Keratinocyte (primary cell): Measurements from ENCODE around the gene PTPRN2. TPM values are rescaled to one million over a fixed set of nuclear protein-coding genes. Genes with fewer than 3 reads are reported as not detected.

Experiments used
- DNase-seq: peaks from one replicate; pipeline ENCODE4 v3.0.0-alpha.2; 2011; ENCODE audit warnings: low read depth, missing footprints, low spot score
- FAIRE-seq: peaks from 2 replicates; lab custom pipeline; 2011; peaks lifted over from hg19 to GRCh38; lab: Jason Lieb, UNC
- H2AFZ ChIP-seq: 2 replicates; pipeline ENCODE4 v1.6.0; 2012; ENCODE audit warnings: low read length, control low read depth, inconsistent platforms; ENCODE audit not compliant: control insufficient read depth
- H3K27ac ChIP-seq: 2 replicates; pipeline ENCODE4 v1.5.1; 2011; ENCODE audit warnings: low read length; ENCODE audit not compliant: control insufficient read depth, insufficient read depth
- H3K27me3 ChIP-seq: 3 replicates; pipeline ENCODE4 v1.6.0; 2011; ENCODE audit warnings: low read length; ENCODE audit not compliant: control insufficient read depth, insufficient read depth; ENCODE audit errors: extremely low read depth
- H3K36me3 ChIP-seq, 2 experiments: 2 replicates in 1 of 2; 3 replicates in 1 of 2; pipeline ENCODE4 v1.5.1; 2011; ENCODE audit warnings: low read length in 2 of 2, mild to moderate bottlenecking in 1 of 2; ENCODE audit not compliant: control insufficient read depth in 2 of 2, insufficient read depth in 2 of 2; ENCODE audit errors: extremely low read depth in 1 of 2
- H3K4me1 ChIP-seq: 3 replicates; pipeline ENCODE4 v1.5.1; 2011; ENCODE audit warnings: low read length; ENCODE audit not compliant: control insufficient read depth, insufficient read depth; ENCODE audit errors: extremely low read depth
- H3K4me2 ChIP-seq: 3 replicates; pipeline ENCODE4 v1.6.0; 2011; ENCODE audit warnings: low read depth, low read length; ENCODE audit not compliant: control insufficient read depth, insufficient read depth; ENCODE audit errors: extremely low read depth
- H3K4me3 ChIP-seq, 3 experiments: fragments of 200-600 bp in 1 of 3; sonication (generic) in 1 of 3; 2 replicates in 2 of 3; 3 replicates in 1 of 3; pipeline ENCODE4 v1.5.1; 2011 to 2016; ENCODE audit warnings: low read length in 3 of 3, mild to moderate bottlenecking in 3 of 3, control low read depth in 2 of 3, inconsistent platforms in 1 of 3, low read depth in 1 of 3, mixed read lengths in 1 of 3, mixed run types in 1 of 3, moderate library complexity in 1 of 3; ENCODE audit not compliant: control insufficient read depth in 2 of 3, insufficient read depth in 2 of 3; ENCODE audit errors: extremely low read depth in 1 of 3
- H3K79me2 ChIP-seq: 2 replicates; pipeline ENCODE4 v1.6.0; 2012; ENCODE audit warnings: low read length; ENCODE audit not compliant: control insufficient read depth, insufficient read depth
- H3K9ac ChIP-seq: 3 replicates; pipeline ENCODE4 v1.6.0; 2011; ENCODE audit warnings: low read length; ENCODE audit not compliant: control insufficient read depth, insufficient read depth; ENCODE audit errors: extremely low read depth
- H3K9me1 ChIP-seq: 3 replicates; pipeline ENCODE4 v1.6.0; 2011; ENCODE audit warnings: low read length; ENCODE audit not compliant: control insufficient read depth, insufficient read depth; ENCODE audit errors: extremely low read depth
- H3K9me3 ChIP-seq: 2 replicates; pipeline ENCODE4 v1.5.1; 2012; ENCODE audit warnings: low read depth, low read length; ENCODE audit not compliant: control insufficient read depth
- H4K20me1 ChIP-seq: 3 replicates; pipeline ENCODE4 v1.6.0; 2011; ENCODE audit warnings: low read length; ENCODE audit not compliant: control insufficient read depth, insufficient read depth; ENCODE audit errors: extremely low read depth
- EZH2 ChIP-seq: IDR thresholded peaks from one replicate; pipeline ENCODE4 v1.6.1; 2012; ENCODE audit warnings: inconsistent platforms, mild to moderate bottlenecking, low read length, moderate library complexity
- dilution Hi-C: fragments of 300-500 bp; cut with MboI; formaldehyde crosslinking; loops from one replicate; pipeline ENCODE4 v1.7.0; 2020; ENCODE audit warnings: low sequenced_read_pairs; ENCODE audit not compliant: extremely low pct_ligation_motif_present
- polyA plus RNA-seq, 5 experiments: library from polyadenylated mRNA; depleted of rRNA in 3 of 5; stranded (reverse) in 3 of 5; stranded (forward) in 1 of 5; unstranded in 1 of 5; fragments of >200 nt; gene quantifications; 1 replicate in 1 of 5; 2 replicates in 3 of 5; 3 replicates in 1 of 5; pipeline versions ENCODE4 v1.2.1 to v1.2.3, GENCODE V29; 2011 to 2012; ENCODE audit warnings: missing spikeins in 2 of 5, low read depth in 1 of 5, low replicate concordance in 1 of 5
- TF ChIP-seq, protein P1 (sequence below), 3 experiments: IDR thresholded peaks in 1 of 3; conservative IDR thresholded peaks in 1 of 3; optimal IDR thresholded peaks in 1 of 3; 2 replicates in 2 of 3; 3 replicates in 1 of 3; pipeline versions ENCODE3 to v1.5.1; 2011; ENCODE audit warnings: low read length in 3 of 3, mild to moderate bottlenecking in 3 of 3, moderate library complexity in 2 of 3, control low read depth in 1 of 3, inconsistent platforms in 1 of 3; ENCODE audit not compliant: insufficient read depth in 2 of 3; ENCODE audit errors: extremely low read depth in 1 of 3

The PTPRN2 gene
- polyA plus RNA-seq, 1 donor (not counting 4 experiments of a cell fraction or from before 2014, with no cell fraction given): not detected

DNA sequence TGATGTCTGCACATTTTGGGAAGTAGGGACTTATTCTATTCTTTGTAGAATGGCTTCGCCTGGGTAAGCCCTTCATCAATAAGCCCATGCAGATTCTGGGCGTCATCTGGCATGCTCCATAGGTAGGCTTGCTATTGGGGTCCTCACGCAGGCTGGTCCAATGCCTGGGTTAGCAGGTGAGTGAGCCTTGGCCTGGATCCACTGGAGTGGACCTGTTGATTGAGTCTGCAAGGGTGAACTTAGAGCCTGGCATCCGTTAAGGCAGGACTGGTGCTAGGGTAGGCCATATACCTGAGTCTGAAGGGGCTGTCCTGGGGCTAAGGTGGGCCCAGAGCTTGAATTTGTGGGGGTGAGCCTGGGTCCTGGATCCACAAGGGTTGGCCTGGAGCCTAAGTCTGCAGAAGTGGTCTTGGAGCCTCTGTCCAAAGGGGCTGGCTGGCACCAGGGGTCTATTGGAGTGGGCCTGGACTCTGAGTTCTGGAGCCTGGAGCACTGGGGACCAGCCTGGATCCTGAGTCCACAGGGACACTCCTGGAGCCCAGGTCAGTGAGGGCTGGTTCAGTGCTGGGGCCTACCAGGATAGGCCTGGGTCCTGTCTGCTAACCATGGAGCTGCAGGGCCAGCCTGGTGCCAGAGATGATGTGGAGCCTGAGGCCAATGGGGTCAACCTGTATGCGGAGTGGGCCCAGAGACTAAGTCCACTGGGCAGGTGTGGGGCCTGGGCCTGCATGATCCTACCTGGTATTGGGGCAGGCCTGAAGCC lies 297.7 kb downstream of the PTPRN2 start:
- TF ChIP-seq EZH2: no peak
- TF ChIP-seq, protein P1, sequence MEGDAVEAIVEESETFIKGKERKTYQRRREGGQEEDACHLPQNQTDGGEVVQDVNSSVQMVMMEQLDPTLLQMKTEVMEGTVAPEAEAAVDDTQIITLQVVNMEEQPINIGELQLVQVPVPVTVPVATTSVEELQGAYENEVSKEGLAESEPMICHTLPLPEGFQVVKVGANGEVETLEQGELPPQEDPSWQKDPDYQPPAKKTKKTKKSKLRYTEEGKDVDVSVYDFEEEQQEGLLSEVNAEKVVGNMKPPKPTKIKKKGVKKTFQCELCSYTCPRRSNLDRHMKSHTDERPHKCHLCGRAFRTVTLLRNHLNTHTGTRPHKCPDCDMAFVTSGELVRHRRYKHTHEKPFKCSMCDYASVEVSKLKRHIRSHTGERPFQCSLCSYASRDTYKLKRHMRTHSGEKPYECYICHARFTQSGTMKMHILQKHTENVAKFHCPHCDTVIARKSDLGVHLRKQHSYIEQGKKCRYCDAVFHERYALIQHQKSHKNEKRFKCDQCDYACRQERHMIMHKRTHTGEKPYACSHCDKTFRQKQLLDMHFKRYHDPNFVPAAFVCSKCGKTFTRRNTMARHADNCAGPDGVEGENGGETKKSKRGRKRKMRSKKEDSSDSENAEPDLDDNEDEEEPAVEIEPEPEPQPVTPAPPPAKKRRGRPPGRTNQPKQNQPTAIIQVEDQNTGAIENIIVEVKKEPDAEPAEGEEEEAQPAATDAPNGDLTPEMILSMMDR (optimal IDR thresholded peaks at IDR 0.05 in 1 of 3, IDR thresholded peaks at IDR 0.05 in 1 of 3, conservative IDR thresholded peaks at IDR 0.05 in 1 of 3; ENCODE audit: extremely low read depth in 1 of 3, insufficient read depth in 2 of 3, low read length in 3 of 3): no peak
- H3K36me3 ChIP-seq: no peaks in the 10 kb centered on the region
- no peak overlapping the region for H3K4me3 ChIP-seq
- no peaks in the 10 kb centered on the region for H3K79me2 ChIP-seq
- peaks cover 7% of the 10 kb centered on the region for H3K9me3 ChIP-seq
- no peak overlapping the region for H2AFZ ChIP-seq
- FAIRE-seq: no peak
- no peaks in the 10 kb centered on the region for H3K27me3 ChIP-seq
- no peaks in the 10 kb centered on the region for H3K4me1 ChIP-seq
- H3K9me1 ChIP-seq: no peaks in the 10 kb centered on the region
- no peaks in the 10 kb centered on the region for H4K20me1 ChIP-seq
- no peak overlapping the region for H3K4me2 ChIP-seq
- no peak overlapping the region for H3K9ac ChIP-seq
- dilution Hi-C loops: no loop called here
- no peak for DNase-seq
- no peak overlapping the region for H3K27ac ChIP-seq

DNA sequence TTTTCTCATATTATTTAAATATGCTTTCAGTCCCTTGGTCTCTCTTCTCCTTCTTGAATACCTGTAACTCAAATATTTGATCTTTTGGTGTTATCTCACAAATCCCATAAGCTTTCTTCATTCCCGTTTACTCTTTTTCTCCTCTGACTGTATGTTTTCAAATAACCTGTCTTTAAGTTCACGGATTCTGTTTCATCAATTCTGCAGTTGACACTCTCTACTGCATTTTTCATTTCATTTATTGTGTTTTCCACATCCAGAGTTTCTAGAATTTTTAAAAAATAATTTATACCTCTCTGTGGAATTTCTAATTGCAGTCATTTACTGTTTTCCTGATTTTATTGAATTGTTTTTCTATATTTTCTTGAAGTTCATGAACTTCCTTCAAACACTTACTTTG lies 298.4 kb downstream of the PTPRN2 start:
- Histone ChIP-seq H3K4me3 (no peak overlapping the region), H3K27ac (no peak overlapping the region), H3K9me1 (no peaks in the 10 kb centered on the region), H3K9me3 (peaks cover 7% of the 10 kb centered on the region), H2AFZ (no peak overlapping the region), H4K20me1 (no peaks in the 10 kb centered on the region), H3K9ac (no peak overlapping the region), H3K79me2 (no peaks in the 10 kb centered on the region), H3K36me3 (no peaks in the 10 kb centered on the region), H3K4me2 (no peak overlapping the region), H3K4me1 (no peaks in the 10 kb centered on the region), H3K27me3 (no peaks in the 10 kb centered on the region)
- no peak for TF ChIP-seq EZH2
- TF ChIP-seq, protein P1 (optimal IDR thresholded peaks at IDR 0.05 in 1 of 3, IDR thresholded peaks at IDR 0.05 in 1 of 3, conservative IDR thresholded peaks at IDR 0.05 in 1 of 3; ENCODE audit: extremely low read depth in 1 of 3, insufficient read depth in 2 of 3, low read length in 3 of 3): no peak
- FAIRE-seq: no peak
- dilution Hi-C loops: no loop called here
- no peak for DNase-seq
